GM19043 (cell line): ENCODE results near the gene PIK3C2A.
A peak's percentile ranks its signal among the peaks of the same experiment; 100 is the strongest.
"Not testable (repeated sequence)": the region's sequence is repeated elsewhere in the genome, so short reads cannot be mapped to it uniquely, and the experiment has no call there.

Experiments used
- ATAC-seq: cut with Tn5 transposase; IDR thresholded peaks from one replicate; pipeline ENCODE4 v1.9.1; 2021; ENCODE audit warnings: low read depth; ENCODE audit not compliant: unreplicated experiment

PIK3C2A gene, protein sequence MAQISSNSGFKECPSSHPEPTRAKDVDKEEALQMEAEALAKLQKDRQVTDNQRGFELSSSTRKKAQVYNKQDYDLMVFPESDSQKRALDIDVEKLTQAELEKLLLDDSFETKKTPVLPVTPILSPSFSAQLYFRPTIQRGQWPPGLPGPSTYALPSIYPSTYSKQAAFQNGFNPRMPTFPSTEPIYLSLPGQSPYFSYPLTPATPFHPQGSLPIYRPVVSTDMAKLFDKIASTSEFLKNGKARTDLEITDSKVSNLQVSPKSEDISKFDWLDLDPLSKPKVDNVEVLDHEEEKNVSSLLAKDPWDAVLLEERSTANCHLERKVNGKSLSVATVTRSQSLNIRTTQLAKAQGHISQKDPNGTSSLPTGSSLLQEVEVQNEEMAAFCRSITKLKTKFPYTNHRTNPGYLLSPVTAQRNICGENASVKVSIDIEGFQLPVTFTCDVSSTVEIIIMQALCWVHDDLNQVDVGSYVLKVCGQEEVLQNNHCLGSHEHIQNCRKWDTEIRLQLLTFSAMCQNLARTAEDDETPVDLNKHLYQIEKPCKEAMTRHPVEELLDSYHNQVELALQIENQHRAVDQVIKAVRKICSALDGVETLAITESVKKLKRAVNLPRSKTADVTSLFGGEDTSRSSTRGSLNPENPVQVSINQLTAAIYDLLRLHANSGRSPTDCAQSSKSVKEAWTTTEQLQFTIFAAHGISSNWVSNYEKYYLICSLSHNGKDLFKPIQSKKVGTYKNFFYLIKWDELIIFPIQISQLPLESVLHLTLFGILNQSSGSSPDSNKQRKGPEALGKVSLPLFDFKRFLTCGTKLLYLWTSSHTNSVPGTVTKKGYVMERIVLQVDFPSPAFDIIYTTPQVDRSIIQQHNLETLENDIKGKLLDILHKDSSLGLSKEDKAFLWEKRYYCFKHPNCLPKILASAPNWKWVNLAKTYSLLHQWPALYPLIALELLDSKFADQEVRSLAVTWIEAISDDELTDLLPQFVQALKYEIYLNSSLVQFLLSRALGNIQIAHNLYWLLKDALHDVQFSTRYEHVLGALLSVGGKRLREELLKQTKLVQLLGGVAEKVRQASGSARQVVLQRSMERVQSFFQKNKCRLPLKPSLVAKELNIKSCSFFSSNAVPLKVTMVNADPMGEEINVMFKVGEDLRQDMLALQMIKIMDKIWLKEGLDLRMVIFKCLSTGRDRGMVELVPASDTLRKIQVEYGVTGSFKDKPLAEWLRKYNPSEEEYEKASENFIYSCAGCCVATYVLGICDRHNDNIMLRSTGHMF (N-terminal part only)

DNA sequence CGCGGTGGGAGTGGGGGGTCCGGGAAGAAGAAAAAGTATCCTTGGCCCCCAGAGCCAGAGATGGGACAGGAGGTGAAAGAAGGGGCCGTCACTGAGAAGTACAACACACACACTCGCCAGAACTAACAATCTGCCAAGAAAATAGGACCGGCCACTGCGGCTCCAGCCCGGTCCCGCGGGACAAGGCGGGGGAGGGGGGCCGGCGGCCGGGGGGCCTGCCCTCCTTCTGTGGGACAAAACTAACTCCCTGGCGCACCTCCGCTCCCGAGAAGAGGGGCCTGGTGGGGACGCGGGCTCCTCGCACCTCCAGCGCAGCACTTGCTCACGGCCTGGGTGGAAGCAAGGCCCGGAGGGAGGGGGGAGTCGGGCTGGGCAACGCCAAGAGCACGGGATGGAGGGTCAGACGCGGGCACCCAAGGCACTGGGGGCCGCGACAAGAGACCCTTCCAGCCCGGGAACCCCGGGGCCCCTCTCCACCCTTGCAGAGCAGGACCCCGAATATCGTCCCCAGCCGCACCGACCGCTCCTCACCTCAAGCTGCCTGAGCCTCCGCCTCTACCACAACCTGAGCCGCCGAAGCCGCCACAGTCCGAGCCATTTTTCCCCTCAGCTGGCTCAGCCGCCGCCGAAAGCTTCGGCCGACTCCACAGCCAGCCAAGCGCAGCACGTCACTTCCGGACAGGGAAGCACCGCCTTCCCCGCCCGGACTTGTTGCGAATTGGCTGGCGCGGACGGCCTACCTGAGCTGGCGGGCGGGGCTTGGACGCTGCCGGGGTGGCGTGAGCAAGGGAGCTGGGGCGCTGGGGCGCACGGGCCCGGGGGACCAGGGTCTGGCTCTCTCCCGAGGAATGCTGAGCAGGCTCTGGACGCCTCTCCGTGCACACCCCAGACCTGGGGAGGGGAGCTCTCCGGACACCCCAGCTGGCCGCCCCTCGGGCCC lies at the start of gene PIK3C2A:
Gene PIK3C2A (minus strand): TSS at position 670 of the 940 bp plus-strand sequence. CDS start 38,245 bp downstream, outside the sequence.
- ATAC-seq = peak; percentile 94

GRCh38 chr11:17257196-17257595 lies 49.4 kb upstream of the PIK3C2A start:
- no peak for ATAC-seq

DNA sequence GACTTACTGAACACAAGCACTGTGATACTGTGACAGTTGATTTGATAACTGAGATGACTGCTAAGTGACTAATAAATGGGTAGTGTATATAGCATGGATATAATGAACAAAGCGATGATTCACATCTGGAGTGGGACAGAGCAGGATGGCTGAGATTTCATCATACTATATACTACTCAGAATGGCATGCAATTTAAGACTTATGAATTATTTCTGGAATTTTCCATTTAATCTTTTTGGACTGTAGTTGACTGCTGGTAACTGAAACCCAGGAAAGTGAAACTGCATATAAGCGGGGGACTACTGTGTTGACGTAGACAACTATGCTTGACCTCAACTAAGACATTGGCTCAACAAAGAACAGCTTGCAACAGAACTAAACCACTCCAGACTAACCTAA lies 48.7 kb upstream of the PIK3C2A start:
- no peak for ATAC-seq

DNA sequence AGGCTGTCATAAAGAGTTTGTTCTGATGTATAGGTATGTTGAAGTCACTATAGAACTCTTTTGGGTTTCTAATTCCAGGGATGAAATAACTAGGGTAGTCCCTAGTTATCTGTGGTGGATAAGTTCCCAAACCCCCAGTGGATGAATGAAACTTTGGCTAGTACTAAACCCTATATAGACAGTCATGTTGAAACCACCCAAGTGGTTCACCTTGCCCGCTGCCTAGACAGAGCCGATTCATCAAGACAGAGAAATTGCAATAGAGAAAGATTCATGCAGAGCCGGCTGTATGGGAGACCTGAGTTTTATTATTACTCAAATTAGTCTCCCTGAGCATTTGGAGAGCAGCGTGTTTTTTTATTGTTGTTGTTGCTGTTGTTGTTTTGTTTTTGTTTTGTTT lies 44.9 kb upstream of the PIK3C2A start:
- ATAC-seq = no peak

GRCh38 chr11:17250561-17251350 lies 43.0 kb upstream of the PIK3C2A start:
- ATAC-seq = no peak

GRCh38 chr11:17244046-17244445 lies 36.3 kb upstream of the PIK3C2A start:
- ATAC-seq = peak; percentile 83

DNA sequence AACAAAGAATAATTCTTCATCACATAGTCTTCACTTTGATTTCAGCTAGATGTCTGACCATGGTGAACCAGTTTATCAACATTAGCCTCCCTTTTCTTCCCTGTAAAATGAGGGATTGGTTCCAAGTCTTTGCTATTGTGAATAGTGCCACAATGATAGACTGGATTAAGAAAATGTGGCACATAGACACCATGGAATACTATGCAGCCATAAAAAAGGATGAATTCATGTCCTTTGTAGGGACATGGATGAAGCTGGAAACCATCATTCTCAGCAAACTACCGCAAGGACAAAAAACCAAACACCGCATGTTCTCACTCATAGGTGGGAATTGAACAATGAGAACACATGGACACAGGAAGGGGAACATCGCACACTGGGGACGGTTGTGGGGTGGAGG lies 35.2 kb upstream of the PIK3C2A start:
- not testable (repeated sequence) for ATAC-seq

DNA sequence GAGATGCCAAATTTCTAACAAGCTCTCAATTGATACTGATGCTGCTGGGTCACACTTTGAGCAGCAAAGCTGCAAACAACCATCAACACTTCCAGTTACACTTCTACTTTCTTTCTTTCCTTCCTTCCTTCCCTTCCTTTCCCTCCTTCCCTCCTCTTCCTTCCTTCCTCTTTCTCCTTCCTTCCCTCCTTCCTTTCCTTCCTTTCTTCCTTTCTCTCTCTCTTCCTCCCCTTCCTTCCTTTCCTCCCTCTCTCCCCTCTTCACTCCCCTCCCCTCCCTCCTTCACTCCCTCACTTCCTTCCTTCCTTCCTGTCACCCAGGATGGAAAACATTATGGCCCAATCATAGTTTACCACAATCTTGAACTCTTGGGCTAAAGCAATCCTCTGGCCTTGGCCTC lies 33.0 kb upstream of the PIK3C2A start:
- ATAC-seq = no peak

DNA sequence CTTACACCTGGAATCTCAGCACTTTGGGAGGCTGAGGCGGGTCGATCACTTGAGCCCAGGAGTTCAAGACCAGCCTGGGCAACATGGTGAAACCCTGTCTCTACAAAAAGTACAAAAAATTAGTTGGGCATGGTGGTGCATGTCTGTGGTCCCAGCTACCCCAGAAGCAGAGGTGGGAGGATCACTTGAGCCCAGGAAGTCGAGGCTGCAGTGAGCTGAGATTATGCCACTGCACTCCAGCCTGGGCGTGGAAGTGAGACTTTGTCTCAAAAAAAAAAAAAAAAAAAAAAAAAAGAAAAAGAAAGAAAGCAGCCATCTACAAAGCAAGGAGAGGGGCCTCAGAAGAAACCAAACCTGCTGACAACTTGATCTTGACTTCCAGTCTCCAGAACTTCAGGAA lies 32.1 kb upstream of the PIK3C2A start:
- ATAC-seq = not testable (repeated sequence)

GRCh38 chr11:17238377-17238776 lies 30.6 kb upstream of the PIK3C2A start:
- no peak for ATAC-seq

- ATAC-seq = no peak
Measured at GRCh38 chr11:17233101-17233500, 25.3 kb upstream of the PIK3C2A start.

DNA sequence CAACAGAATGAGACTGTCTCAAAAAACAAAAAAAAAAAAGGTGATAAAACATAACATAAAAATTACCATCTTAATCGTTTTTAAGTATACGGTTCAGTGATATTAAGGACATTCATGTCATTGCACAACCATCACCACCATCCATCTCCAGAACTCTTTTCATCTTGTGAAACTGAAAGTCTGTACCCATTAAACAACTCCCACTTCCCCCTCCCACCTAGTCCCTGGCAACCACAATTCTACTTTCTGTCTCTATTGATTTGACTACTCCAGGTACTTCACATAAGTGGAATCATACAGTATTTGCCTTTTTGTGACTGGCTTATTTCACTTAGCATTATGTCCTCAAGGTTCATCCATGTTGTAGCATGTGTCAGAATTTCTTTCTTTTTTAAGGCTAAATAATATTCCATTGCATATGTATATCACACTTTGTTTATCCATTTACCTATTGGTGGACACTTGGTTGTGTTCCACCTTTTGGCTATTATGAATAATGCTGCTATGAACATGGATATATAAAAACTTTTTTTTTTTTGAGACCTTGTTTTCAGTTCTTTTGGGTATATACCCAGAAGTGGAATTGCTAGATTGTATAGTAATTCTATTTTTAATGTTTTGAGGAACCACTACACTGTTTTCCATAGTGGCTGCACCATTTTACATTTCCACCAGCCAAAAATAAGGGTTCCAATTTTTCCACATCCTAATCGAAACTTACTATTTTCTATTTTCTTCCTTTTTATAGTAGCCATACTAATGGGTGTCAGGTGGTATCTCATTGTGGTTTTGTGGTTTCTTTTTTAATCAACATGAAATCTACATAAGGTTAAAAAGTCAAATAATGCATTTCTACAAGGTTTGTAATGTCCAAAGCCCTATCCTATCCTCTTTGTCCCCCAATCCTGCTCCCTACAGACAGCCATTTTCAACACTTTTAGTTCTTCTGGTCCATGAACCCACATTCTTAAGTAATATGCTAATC lies 23.4 kb upstream of the PIK3C2A start:
- ATAC-seq = peak; percentile 93

DNA sequence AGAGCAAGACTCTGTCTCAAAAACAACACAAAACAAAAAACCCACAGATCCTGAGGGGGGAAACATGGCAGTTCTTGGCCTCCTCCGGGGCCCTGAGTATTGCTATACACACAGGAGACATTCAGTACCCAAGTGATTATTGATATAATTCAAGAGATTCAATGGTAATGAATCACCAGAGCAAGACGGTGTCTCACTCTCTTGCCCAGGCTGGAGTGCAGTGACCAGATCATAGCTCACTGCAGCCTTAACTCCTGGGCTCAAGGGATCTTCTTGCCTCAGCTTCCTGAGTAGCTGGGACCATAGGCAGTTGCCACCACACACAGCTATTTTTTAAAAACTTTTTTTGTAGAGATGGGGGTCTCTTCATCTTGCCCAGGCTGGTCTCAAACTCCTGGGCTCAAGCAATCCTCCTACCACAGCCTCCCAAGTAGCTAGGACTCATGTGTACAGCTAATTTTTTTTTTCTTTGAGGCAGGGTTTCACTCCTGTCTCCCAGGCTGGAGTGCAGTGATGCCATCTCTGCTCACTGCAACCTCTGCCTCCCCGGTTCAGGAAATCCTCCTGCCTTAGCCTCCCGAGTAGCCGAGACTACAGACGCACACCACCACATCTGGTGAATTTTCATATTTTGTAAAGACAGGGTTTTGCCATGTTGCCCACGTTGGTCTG lies 21.8 kb upstream of the PIK3C2A start:
- no peak for ATAC-seq

GRCh38 chr11:17228186-17228925 lies 20.6 kb upstream of the PIK3C2A start:
- ATAC-seq = not testable (repeated sequence)

DNA sequence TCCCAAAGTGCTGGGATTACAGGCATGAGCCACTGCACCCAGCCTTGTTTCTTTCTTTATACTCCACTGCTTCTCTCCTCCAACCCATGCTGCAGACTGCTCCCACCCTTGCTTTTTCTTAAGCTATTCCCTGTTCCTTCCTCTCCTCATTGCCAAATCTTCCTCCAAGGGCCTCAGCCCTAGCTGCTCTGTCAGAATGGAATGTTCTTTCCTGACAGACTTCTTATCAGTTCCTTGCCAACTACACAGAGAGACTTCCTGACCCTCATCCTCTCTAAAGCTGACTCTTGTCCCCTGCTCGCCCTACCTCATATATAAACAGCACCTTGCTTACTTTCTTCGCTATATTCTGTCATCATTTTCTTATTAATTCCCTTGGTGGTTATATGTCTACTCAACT lies 16.9 kb upstream of the PIK3C2A start:
- no peak for ATAC-seq

DNA sequence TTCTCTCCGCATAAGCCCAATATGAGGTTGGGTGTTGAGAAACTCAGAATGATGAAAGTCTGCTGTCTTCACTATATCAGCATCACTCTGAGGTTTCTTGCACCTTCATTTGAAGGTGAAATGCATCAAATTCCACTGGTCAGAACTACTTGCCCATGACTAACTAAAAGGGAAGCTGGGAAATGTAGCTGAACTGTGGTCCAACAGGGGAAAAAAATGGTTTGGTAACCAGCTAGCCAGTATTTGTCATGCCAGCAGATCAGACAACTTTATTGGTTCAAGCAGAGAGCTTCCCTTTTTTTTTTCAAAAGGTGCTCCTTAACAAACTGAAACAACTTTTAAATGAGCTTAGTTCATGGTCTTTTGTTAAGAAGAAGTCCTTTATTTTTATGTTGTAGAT lies 14.2 kb upstream of the PIK3C2A start:
- ATAC-seq = no peak
